Prostate gland (tissue), 2 donors: ENCODE results near the gene TPPP2.

ENCODE experiments used
- CTCF ChIP-seq, 4 experiments: fragments of 200-600 bp in 2 of 4; fragments of 450-650 bp in 2 of 4; sonication (generic) in 2 of 4; IDR thresholded peaks; 1 replicate in 3 of 4; 2 replicates in 1 of 4; pipeline ENCODE4 v1.5.1; 2016 to 2019; ENCODE audit warnings: antibody characterized with exemption in 4 of 4, mild to moderate bottlenecking in 2 of 4, moderate library complexity in 2 of 4
- POLR2A ChIP-seq: fragments of 450-650 bp; IDR thresholded peaks from one replicate; pipeline ENCODE4 v1.6.1; 2016; ENCODE audit warnings: antibody characterized with exemption, mild to moderate bottlenecking
- POLR2AphosphoS5 ChIP-seq: sonication (generic); formaldehyde crosslinking; IDR thresholded peaks from one replicate; pipeline ENCODE4 v1.6.1; 2017; ENCODE audit warnings: antibody characterized with exemption

GRCh38 chr14:21034707-21035106, 4.7 kb downstream of the TPPP2 start, which contains the start of gene RNASE13:
- no peak for TF ChIP-seq CTCF (IDR thresholded peaks at IDR 0.05)
- no peak for TF ChIP-seq POLR2A
- no peak for TF ChIP-seq POLR2AphosphoS5
